NCI-H345 treated with DMSO at 0.1 percent for 48 hours (cell line): ENCODE measurements around the gene RAB3IP.
"Not testable (repeated sequence)": the region's sequence is repeated elsewhere in the genome, so short reads cannot be mapped to it uniquely, and the experiment has no call there.

Source experiments
- DNase-seq: peaks from one replicate; lab custom pipeline; 2025; ENCODE audit not compliant: unreplicated experiment; lab: John Stamatoyannopoulos, UW

The RAB3IP gene

GRCh38 chr12:69834147-69834546 lies 95.5 kb downstream of the RAB3IP start:
- no peak for DNase-seq

- no peak for DNase-seq
Measured at GRCh38 chr12:69834576-69834975, 95.9 kb downstream of the RAB3IP start.

GRCh38 chr12:69835081-69835480 lies 96.4 kb downstream of the RAB3IP start:
- no peak for DNase-seq

GRCh38 chr12:69836015-69836414 lies 97.4 kb downstream of the RAB3IP start:
- no peak for DNase-seq

- DNase-seq: no peak
Measured at GRCh38 chr12:69837191-69837590, 98.5 kb downstream of the RAB3IP start.

- no peak for DNase-seq
Measured at GRCh38 chr12:69837657-69838415, 99.2 kb downstream of the RAB3IP start.

GRCh38 chr12:69840727-69841126 lies 102.1 kb downstream of the RAB3IP start:
- DNase-seq: no peak

- no peak for DNase-seq
Measured at GRCh38 chr12:69843608-69844007, 104.9 kb downstream of the RAB3IP start.

- no peak for DNase-seq
Measured at GRCh38 chr12:69844416-69844815, 105.8 kb downstream of the RAB3IP start.

GRCh38 chr12:69844836-69845235 lies 106.2 kb downstream of the RAB3IP start:
- no peak for DNase-seq

GRCh38 chr12:69846976-69847375 lies 108.3 kb downstream of the RAB3IP start:
- no peak for DNase-seq

- no peak for DNase-seq
Measured at GRCh38 chr12:69851976-69852375, 113.3 kb downstream of the RAB3IP start.

GRCh38 chr12:69853176-69853961 lies 114.7 kb downstream of the RAB3IP start:
- not testable (repeated sequence) for DNase-seq

GRCh38 chr12:69866698-69867097 lies 128.0 kb downstream of the RAB3IP start:
- no peak for DNase-seq

- no peak for DNase-seq
Measured at GRCh38 chr12:69868695-69869094, 130.0 kb downstream of the RAB3IP start.

GRCh38 chr12:69872804-69873203 lies 134.1 kb downstream of the RAB3IP start:
- no peak for DNase-seq
